ENCODE results near the gene ECT2L.

GRCh38 chr6:138774370-138774769 lies 21.5 kb upstream of the ECT2L start:
- no peak for TF ChIP-seq EZH2 (IDR thresholded peaks at IDR 0.05; ENCODE audit: low read depth)
- no peak for TF ChIP-seq CTCF (conservative IDR thresholded peaks at IDR 0.05)

All from PC-9 (cell line).